Measurements from ENCODE around the gene KLK6.

DNA sequence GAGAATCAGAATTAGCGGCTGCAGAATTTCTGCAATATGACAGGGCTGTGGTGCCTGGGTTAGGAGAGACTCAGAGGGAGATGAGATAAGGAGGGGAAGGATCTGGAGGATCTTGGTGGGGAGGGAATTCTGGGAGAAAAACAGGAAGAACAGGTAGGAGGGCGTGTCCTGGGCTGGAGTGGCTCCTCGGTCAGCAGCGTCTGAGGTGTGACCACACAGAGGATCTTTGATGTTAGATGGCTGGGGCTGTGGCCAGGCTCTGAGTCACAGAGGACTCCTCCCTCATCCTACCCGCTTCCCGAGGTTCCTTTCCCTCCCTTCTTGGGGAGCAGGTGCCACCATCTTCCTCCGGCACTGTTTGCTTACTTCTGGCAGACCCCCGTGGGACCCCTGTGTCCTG lies 6.4 kb upstream of the KLK6 start:
- TF ChIP-seq, protein P1, sequence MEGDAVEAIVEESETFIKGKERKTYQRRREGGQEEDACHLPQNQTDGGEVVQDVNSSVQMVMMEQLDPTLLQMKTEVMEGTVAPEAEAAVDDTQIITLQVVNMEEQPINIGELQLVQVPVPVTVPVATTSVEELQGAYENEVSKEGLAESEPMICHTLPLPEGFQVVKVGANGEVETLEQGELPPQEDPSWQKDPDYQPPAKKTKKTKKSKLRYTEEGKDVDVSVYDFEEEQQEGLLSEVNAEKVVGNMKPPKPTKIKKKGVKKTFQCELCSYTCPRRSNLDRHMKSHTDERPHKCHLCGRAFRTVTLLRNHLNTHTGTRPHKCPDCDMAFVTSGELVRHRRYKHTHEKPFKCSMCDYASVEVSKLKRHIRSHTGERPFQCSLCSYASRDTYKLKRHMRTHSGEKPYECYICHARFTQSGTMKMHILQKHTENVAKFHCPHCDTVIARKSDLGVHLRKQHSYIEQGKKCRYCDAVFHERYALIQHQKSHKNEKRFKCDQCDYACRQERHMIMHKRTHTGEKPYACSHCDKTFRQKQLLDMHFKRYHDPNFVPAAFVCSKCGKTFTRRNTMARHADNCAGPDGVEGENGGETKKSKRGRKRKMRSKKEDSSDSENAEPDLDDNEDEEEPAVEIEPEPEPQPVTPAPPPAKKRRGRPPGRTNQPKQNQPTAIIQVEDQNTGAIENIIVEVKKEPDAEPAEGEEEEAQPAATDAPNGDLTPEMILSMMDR (IDR thresholded peaks at IDR 0.05), result no peak
- TF ChIP-seq POLR2A (IDR thresholded peaks at IDR 0.05), result no peak
- TF ChIP-seq POLR2AphosphoS5 (IDR thresholded peaks at IDR 0.05), result no peak
- no peak for TF ChIP-seq EP300 (IDR thresholded peaks at IDR 0.05)
